K562 (cell line): ENCODE data around the gene NUDT21. TPM values are rescaled to one million over a fixed set of nuclear protein-coding genes. Genes with fewer than 3 reads are reported as not detected.

Experiments used
- CBX8 ChIP-seq: fragments of 200-600 bp; sonication (generic); IDR thresholded peaks from 2 replicates; pipeline ENCODE4 v1.6.1; 2012; ENCODE audit warnings: borderline replicate concordance, mixed run types, low read depth, mild to moderate bottlenecking, moderate library complexity, mixed read lengths, low read length, control low read depth, inconsistent platforms; ENCODE audit not compliant: poor library complexity, severe bottlenecking; ENCODE audit errors: extremely low read depth
- CREB1 ChIP-seq, 2 experiments: sonication (generic) in 1 of 2; formaldehyde crosslinking in 1 of 2; IDR thresholded peaks; 2 replicates each; pipeline versions ENCODE4 v1.6.1 to v1.8.0; 2012 to 2022; ENCODE audit warnings: inconsistent platforms in 1 of 2, mild to moderate bottlenecking in 1 of 2, missing genetic modification reagents in 1 of 2, moderate library complexity in 1 of 2
- CXXC5 ChIP-seq: fragments of 250-450 bp; sonication (Bioruptor Pico); IDR thresholded peaks from 2 replicates; pipeline ENCODE4 v1.8.0; 2022; ENCODE audit warnings: inconsistent platforms, mild to moderate bottlenecking, moderate library complexity
- EGR1 ChIP-seq: fragments of 450-650 bp; conservative IDR thresholded peaks from 2 replicates; pipeline ENCODE4 v1.6.1; 2017; ENCODE audit warnings: mild to moderate bottlenecking
- EHMT2 ChIP-seq: fragments of 450-650 bp; IDR thresholded peaks from 2 replicates; pipeline ENCODE4 v1.6.1; 2018; ENCODE audit warnings: antibody characterized with exemption
- FOXM1 ChIP-seq, 2 experiments: fragments of 450-650 bp in 1 of 2; sonication (generic) in 1 of 2; formaldehyde crosslinking in 1 of 2; IDR thresholded peaks; 2 replicates each; pipeline versions ENCODE4 v1.6.1 to v1.9.0; 2017 to 2022; ENCODE audit warnings: low read depth in 2 of 2, mild to moderate bottlenecking in 2 of 2, missing genetic modification reagents in 1 of 2, moderate library complexity in 1 of 2
- MEIS2 ChIP-seq: fragments of 450-650 bp; IDR thresholded peaks from 2 replicates; pipeline ENCODE4 v1.6.1; 2014; ENCODE audit warnings: mild to moderate bottlenecking; ENCODE audit not compliant: partially characterized antibody
- PYGO2 ChIP-seq: fragments of 450-650 bp; IDR thresholded peaks from 2 replicates; pipeline ENCODE4 v1.6.1; 2016; ENCODE audit warnings: mild to moderate bottlenecking, missing genetic modification characterization, moderate library complexity, missing compliant biosample characterization
- RBM22 ChIP-seq: fragments of 200-400 bp; formaldehyde crosslinking; IDR thresholded peaks from 2 replicates; pipeline ENCODE4 v1.6.1; 2018; ENCODE audit warnings: low read length, low read depth; ENCODE audit not compliant: poor library complexity, severe bottlenecking
- SRSF7 ChIP-seq: fragments of 200-400 bp; formaldehyde crosslinking; optimal IDR thresholded peaks from 2 replicates; pipeline ENCODE3; 2017; ENCODE audit warnings: mild to moderate bottlenecking, low read depth, low read length
- ZNF140 ChIP-seq: fragments of 250-450 bp; sonication (Bioruptor Pico); IDR thresholded peaks from 2 replicates; pipeline ENCODE4 v1.8.0; 2021; ENCODE audit warnings: moderate library complexity, mild to moderate bottlenecking, inconsistent platforms
- ZNF217 ChIP-seq: sonication (generic); formaldehyde crosslinking; IDR thresholded peaks from 2 replicates; pipeline ENCODE4 v1.8.0; 2022; ENCODE audit warnings: mild to moderate bottlenecking, missing genetic modification reagents
- ZNF561 ChIP-seq: fragments of 450-650 bp; formaldehyde crosslinking; conservative IDR thresholded peaks from 2 replicates; pipeline ENCODE4 v1.4.0; 2020; ENCODE audit warnings: mild to moderate bottlenecking, moderate library complexity
- polyA plus RNA-seq, 8 experiments: library from polyadenylated mRNA; depleted of rRNA in 4 of 8; stranded (reverse) in 5 of 8; unstranded in 3 of 8; fragments of >200 nt; fragmentation: Nextera tagmentation in 2 of 8; fragmentation: Illumina TruSeq in 1 of 8; extraction: Ambion mirVana in 2 of 8; extraction: Trizol in 1 of 8; gene quantifications; 2 replicates each; pipeline versions ENCODE4 v1.2.1 to v1.2.3, GENCODE V29; 2011 to 2014; ENCODE audit warnings: inconsistent platforms in 1 of 8, missing spikeins in 1 of 8
- total RNA-seq, 7 experiments: library from RNA; depleted of rRNA in 6 of 7; stranded (reverse); fragments of >200 nt in 6 of 7; fragmentation: Illumina TruSeq in 2 of 7; extraction: Trizol in 2 of 7; gene quantifications; 2 replicates each; pipeline versions ENCODE4 v1.2.1 to v1.2.3, GENCODE V29; 2011 to 2021; ENCODE audit warnings: low replicate concordance in 1 of 7
- TF ChIP-seq, protein P1 (sequence below): fragments of 450-650 bp; formaldehyde crosslinking; IDR thresholded peaks from 2 replicates; pipeline ENCODE4 v1.4.0; 2020; ENCODE audit warnings: mild to moderate bottlenecking, moderate library complexity
- TF ChIP-seq, protein P2 (sequence below): sonication (generic); formaldehyde crosslinking; IDR thresholded peaks from 2 replicates; pipeline ENCODE4 v1.8.1; 2023; ENCODE audit warnings: mild to moderate bottlenecking, missing genetic modification reagents
- TF ChIP-seq, protein P3 (sequence below), 2 experiments: fragments of 450-650 bp; conservative IDR thresholded peaks; 2 replicates each; pipeline ENCODE4 v1.6.1; 2017; ENCODE audit warnings: mild to moderate bottlenecking in 2 of 2, moderate library complexity in 2 of 2
- TF ChIP-seq, protein P4 (sequence below): sonication (generic); formaldehyde crosslinking; IDR thresholded peaks from 2 replicates; pipeline ENCODE4 v1.8.1; 2023; ENCODE audit warnings: mild to moderate bottlenecking, missing genetic modification reagents

Gene NUDT21
- total and polyA plus RNA-seq, 9 of the 15 experiments (the other 6 are each of a cell fraction or from before 2014, with no cell fraction given), result 62.4 to 218 (median 121) TPM

DNA sequence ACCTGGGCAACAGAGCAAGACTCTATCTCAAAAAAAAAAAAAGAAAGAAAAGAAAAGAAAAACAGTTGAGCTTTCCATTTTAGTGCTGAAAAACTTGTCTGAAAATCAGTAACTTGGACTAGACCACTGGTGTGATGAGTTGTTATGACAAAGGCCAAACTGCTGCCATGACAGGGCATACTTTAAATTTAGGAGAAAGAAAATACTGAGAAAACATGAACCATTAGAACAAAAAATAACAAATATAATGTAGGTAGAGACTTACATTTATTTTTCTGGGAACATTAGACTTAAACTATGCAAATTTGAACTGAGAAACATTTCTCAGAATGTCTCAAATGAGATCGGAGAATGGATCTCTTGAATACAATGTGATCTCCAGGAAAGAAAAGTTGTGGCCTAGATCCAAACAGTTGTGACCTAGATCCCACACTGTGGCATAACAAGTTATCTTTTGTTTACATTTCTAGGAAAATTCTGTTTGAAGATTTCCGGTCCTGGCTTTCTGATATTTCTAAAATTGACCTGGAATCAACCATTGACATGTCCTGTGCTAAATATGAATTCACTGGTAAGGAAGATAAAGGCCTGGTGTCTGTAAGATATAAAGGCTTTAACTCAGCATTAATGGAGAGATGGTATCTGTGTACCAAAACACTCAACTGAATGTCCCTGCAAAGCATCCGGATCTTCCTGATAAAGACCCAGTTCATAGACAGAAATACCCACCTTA is 11.1 kb upstream of the NUDT21 start (continued):
- no peak for TF ChIP-seq PYGO2 (tag)
- TF ChIP-seq, protein P1, sequence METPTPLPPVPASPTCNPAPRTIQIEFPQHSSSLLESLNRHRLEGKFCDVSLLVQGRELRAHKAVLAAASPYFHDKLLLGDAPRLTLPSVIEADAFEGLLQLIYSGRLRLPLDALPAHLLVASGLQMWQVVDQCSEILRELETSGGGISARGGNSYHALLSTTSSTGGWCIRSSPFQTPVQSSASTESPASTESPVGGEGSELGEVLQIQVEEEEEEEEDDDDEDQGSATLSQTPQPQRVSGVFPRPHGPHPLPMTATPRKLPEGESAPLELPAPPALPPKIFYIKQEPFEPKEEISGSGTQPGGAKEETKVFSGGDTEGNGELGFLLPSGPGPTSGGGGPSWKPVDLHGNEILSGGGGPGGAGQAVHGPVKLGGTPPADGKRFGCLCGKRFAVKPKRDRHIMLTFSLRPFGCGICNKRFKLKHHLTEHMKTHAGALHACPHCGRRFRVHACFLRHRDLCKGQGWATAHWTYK (CRISPR knock-in tag), result no peak
- TF ChIP-seq RBM22, result no peak
- no peak for TF ChIP-seq EHMT2
- TF ChIP-seq SRSF7, result no peak
- TF ChIP-seq CBX8, result no peak
- no peak for TF ChIP-seq ZNF140 (CRISPR knock-in tag)
- TF ChIP-seq EGR1, result no peak
- peak; percentile 13; the same call in 1 of the 2 replicates for TF ChIP-seq CXXC5
- TF ChIP-seq, protein P2, sequence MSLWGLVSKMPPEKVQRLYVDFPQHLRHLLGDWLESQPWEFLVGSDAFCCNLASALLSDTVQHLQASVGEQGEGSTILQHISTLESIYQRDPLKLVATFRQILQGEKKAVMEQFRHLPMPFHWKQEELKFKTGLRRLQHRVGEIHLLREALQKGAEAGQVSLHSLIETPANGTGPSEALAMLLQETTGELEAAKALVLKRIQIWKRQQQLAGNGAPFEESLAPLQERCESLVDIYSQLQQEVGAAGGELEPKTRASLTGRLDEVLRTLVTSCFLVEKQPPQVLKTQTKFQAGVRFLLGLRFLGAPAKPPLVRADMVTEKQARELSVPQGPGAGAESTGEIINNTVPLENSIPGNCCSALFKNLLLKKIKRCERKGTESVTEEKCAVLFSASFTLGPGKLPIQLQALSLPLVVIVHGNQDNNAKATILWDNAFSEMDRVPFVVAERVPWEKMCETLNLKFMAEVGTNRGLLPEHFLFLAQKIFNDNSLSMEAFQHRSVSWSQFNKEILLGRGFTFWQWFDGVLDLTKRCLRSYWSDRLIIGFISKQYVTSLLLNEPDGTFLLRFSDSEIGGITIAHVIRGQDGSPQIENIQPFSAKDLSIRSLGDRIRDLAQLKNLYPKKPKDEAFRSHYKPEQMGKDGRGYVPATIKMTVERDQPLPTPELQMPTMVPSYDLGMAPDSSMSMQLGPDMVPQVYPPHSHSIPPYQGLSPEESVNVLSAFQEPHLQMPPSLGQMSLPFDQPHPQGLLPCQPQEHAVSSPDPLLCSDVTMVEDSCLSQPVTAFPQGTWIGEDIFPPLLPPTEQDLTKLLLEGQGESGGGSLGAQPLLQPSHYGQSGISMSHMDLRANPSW (CRISPR knock-in tag), result no peak
- peak; percentile 94 for TF ChIP-seq FOXM1 (IDR thresholded peaks at IDR 0.05; ENCODE audit: low read depth)
- no peak for TF ChIP-seq FOXM1 (CRISPR knock-in tag; IDR thresholded peaks at IDR 0.05; ENCODE audit: low read depth)
- peak; percentile 74 for TF ChIP-seq MEIS2
- no peak for TF ChIP-seq ZNF217 (CRISPR knock-in tag)
- TF ChIP-seq ZNF561 (CRISPR knock-in tag), result no peak
- TF ChIP-seq, protein P3, sequence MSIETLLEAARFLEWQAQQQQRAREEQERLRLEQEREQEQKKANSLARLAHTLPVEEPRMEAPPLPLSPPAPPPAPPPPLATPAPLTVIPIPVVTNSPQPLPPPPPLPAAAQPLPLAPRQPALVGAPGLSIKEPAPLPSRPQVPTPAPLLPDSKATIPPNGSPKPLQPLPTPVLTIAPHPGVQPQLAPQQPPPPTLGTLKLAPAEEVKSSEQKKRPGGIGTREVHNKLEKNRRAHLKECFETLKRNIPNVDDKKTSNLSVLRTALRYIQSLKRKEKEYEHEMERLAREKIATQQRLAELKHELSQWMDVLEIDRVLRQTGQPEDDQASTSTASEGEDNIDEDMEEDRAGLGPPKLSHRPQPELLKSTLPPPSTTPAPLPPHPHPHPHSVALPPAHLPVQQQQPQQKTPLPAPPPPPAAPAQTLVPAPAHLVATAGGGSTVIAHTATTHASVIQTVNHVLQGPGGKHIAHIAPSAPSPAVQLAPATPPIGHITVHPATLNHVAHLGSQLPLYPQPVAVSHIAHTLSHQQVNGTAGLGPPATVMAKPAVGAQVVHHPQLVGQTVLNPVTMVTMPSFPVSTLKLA (conservative IDR thresholded peaks at IDR 0.05), result 0 out of 4 replicates have a peak, but pooled peaks of 1 of the 2 experiments have one; percentile 11
- TF ChIP-seq, protein P4, sequence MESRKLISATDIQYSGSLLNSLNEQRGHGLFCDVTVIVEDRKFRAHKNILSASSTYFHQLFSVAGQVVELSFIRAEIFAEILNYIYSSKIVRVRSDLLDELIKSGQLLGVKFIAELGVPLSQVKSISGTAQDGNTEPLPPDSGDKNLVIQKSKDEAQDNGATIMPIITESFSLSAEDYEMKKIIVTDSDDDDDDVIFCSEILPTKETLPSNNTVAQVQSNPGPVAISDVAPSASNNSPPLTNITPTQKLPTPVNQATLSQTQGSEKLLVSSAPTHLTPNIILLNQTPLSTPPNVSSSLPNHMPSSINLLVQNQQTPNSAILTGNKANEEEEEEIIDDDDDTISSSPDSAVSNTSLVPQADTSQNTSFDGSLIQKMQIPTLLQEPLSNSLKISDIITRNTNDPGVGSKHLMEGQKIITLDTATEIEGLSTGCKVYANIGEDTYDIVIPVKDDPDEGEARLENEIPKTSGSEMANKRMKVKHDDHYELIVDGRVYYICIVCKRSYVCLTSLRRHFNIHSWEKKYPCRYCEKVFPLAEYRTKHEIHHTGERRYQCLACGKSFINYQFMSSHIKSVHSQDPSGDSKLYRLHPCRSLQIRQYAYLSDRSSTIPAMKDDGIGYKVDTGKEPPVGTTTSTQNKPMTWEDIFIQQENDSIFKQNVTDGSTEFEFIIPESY (CRISPR knock-in tag), result no peak
- 0 out of 2 replicates have a peak, but pooled peaks have one; percentile 17 for TF ChIP-seq CREB1 (IDR thresholded peaks at IDR 0.05)
- TF ChIP-seq CREB1 (CRISPR knock-in tag; IDR thresholded peaks at IDR 0.05), result no peak
